ENCODE measurements around the gene LIFR. TPM values are rescaled to one million over a fixed set of nuclear protein-coding genes. Genes with fewer than 3 reads are reported as not detected.
A peak's percentile ranks its signal among the peaks of the same experiment; 100 is the strongest.

LIFR gene
- total and polyA plus RNA-seq, 11 donors: 12.6 to 66.8 (median 38.5) TPM

GRCh38 chr5:38433160-38433861 is 123.1 kb downstream of the LIFR start:
- no peak overlapping the region for H3K4me3 ChIP-seq
- peaks cover 0 to 4% (median 0%) of the 10 kb centered on the region in 9 donors for H3K36me3 ChIP-seq
- H3K9me3 ChIP-seq: no peaks in the 10 kb centered on the region
- H3K27me3 ChIP-seq: peaks cover 0 to 51% (median 0%) of the 10 kb centered on the region in 9 donors
- ATAC-seq: peak; percentile 77 to 88 (median 84)
- intact Hi-C loops (cut with DNase I): loop anchor here in 2 of 10 donors (2.0 to 10.0 kb wide), 2 partner anchors 51 to 491 kb away; no protein-coding TSS in a partner anchor
- peak overlapping the region in 8 of 12 donors; percentile 0 to 64 (median 24) for H3K27ac ChIP-seq
- TF ChIP-seq CTCF (IDR thresholded peaks at IDR 0.05) (peak in 1 of 12 donors; percentile 7), POLR2A (IDR thresholded peaks at IDR 0.05) (no peak)
- DNase-seq: peak; percentile 63 to 80 (median 75)
- H3K4me1 ChIP-seq: peaks cover 3 to 35% (median 14%) of the 10 kb centered on the region in 12 donors
- WGBS, 4 donors: 5 to 10% (median 5%) methylated on average over 4 to 6 of the region's 6 CpGs

DNA sequence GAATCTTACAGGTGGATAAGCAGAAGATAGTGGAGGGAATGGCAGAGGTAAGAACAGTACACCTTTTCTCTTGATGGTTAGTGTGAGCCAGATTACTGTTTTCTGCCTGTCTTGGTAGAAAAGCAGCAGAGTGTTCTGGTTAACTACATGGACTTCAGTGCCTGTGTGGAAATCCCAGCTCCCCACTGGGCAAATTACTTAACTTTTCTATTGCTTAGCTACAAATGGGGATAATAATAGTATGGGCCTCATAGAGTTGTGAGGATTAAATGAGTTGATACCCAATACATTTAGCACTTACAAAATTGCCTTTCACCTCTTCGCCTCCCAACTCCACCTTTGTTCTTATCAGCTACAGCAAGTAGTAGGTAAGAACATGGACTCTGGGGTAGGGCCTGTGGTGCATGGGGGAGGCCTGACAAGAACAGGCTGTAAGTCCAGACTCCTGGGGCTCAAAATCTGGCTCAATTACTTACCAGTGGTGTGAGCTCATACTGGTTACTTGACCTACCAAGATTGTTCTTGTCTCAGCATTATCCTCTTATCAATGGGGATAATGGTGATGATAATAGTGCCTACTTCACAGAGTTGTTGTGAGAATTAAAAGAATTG is 125.1 kb downstream of the LIFR start:
- Histone ChIP-seq H3K36me3 (peaks cover 0 to 4% (median 0%) of the 10 kb centered on the region in 9 donors), H3K4me3 (no peak overlapping the region), H3K4me1 (peaks cover 3 to 31% (median 14%) of the 10 kb centered on the region in 12 donors), H3K9me3 (no peaks in the 10 kb centered on the region), H3K27ac (no peak overlapping the region), H3K27me3 (peaks cover 0 to 44% (median 0%) of the 10 kb centered on the region in 9 donors)
- no peak for TF ChIP-seq CTCF (IDR thresholded peaks at IDR 0.05)
- TF ChIP-seq POLR2A (IDR thresholded peaks at IDR 0.05): no peak
- intact Hi-C loops (cut with DNase I): loop anchor here in 1 of 10 donors (10.0 kb wide), 1 partner anchor 493 kb away; no protein-coding TSS in a partner anchor
- DNase-seq: no peak
- 98 to 100% (median 100%) methylated on average over 1 of the region's 1 CpG for WGBS, 4 donors
- no peak for ATAC-seq

GRCh38 chr5:38426986-38427950 is 129.2 kb downstream of the LIFR start:
- Histone ChIP-seq H3K9me3 (no peaks in the 10 kb centered on the region), H3K4me1 (no peaks in the 10 kb centered on the region), H3K4me3 (no peak overlapping the region), H3K36me3 (no peaks in the 10 kb centered on the region), H3K27ac (no peak overlapping the region), H3K27me3 (peaks cover 0 to 29% (median 0%) of the 10 kb centered on the region in 9 donors)
- DNase-seq (no peak), ATAC-seq (no peak)
- intact Hi-C loops (cut with DNase I): no loop called here
- TF ChIP-seq CTCF (IDR thresholded peaks at IDR 0.05) (no peak), POLR2A (IDR thresholded peaks at IDR 0.05) (no peak)
- WGBS, 4 donors: 78 to 82% (median 78%) methylated on average over 9 of the region's 9 CpGs

Measured in heart left ventricle (tissue), 16 donors.